Measurements from ENCODE around the gene SUB1. TPM values are rescaled to one million over a fixed set of nuclear protein-coding genes. Genes with fewer than 3 reads are reported as not detected.
"Not testable (repeated sequence)": the region's sequence is repeated elsewhere in the genome, so short reads cannot be mapped to it uniquely, and the experiment has no call there.

SUB1 gene
- total RNA-seq, 2 donors from 2014 or later, result 195 to 273 TPM

DNA sequence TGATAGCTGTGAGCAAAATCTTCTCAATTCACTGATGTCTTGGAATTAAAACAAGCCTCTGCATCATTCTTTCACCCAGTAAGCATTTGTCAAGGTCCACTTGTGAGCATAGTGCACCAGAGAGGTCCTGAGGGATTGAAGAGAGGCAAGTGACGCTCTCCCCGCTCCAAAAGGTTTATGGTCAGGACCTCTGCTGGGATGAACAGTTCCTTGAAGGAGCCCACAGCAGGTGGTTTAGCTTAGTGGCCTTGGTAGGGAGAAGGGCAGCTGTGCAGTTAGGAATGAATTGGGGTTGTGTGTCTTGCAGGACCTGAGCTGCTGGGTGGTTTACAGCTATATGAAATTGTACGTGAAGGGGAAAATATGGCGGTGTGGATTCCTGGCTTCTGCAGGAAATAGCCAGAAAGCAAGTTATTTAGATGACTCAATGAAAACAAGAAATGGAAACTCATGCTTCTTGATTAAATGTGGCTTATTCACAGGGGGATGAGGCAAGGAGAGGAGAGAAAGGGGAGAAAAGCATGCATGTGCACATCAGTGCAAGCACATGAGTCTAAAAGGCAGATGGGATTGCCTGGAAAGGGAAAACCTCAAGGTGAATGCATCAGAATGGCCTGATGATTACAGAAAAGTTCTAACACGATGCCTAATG is 42.0 kb downstream of the SUB1 start:
- Mint-ChIP-seq H3K36me3 (no peaks in the 10 kb centered on the region), H3K27ac (no peak overlapping the region), H3K4me1 (ENCODE audit: low read depth in 2 of 2) (no peaks in the 10 kb centered on the region), H3K9me3 (no peaks in the 10 kb centered on the region), H3K27me3 (no peaks in the 10 kb centered on the region), H3K4me3 (no peak overlapping the region)
- DNase-seq (ENCODE audit: low spot score), result no peak
- ATAC-seq, result no peak

DNA sequence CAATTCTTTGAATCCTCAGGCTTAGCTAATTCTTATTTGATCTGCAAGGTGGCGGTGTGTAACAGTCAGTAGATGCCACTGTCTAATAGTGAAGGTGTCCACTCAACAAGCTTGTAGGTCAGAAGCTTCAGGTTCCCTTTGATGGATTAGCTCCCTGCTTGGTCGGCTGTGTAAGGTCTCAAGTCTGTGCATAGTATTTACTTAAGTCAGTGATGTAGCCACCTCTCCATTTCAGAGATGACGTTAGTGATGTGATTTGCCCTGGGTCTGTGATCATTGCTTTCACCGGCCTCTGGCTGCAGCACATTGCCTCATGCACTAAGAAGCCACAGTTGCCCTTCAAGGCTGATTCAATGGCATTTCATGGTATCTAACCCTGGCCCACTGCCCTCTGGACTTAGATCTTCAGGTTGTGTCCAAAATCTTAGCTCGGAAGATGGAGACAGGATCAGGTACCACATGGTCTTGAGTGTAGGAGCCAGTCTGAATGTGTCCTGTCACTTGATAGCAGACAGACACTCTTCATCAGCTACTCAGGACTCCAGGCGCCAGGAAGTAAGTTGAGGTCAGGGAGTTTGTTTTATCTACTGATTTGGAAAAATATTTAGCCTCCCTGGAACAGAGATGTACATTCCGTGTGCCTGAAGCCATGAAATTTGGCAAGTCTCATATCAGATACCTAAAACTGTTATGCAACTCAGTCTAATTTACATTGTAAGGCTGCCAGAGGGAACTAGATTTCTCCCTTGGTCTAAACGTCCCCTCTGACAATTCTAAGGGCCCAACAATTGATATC is 42.9 kb downstream of the SUB1 start:
- ATAC-seq (no peak), DNase-seq (ENCODE audit: low spot score) (no peak)
- Mint-ChIP-seq H3K27ac (no peak overlapping the region), H3K9me3 (no peaks in the 10 kb centered on the region), H3K4me1 (ENCODE audit: low read depth in 2 of 2) (no peaks in the 10 kb centered on the region), H3K36me3 (no peaks in the 10 kb centered on the region), H3K4me3 (no peak overlapping the region), H3K27me3 (no peaks in the 10 kb centered on the region)

DNA sequence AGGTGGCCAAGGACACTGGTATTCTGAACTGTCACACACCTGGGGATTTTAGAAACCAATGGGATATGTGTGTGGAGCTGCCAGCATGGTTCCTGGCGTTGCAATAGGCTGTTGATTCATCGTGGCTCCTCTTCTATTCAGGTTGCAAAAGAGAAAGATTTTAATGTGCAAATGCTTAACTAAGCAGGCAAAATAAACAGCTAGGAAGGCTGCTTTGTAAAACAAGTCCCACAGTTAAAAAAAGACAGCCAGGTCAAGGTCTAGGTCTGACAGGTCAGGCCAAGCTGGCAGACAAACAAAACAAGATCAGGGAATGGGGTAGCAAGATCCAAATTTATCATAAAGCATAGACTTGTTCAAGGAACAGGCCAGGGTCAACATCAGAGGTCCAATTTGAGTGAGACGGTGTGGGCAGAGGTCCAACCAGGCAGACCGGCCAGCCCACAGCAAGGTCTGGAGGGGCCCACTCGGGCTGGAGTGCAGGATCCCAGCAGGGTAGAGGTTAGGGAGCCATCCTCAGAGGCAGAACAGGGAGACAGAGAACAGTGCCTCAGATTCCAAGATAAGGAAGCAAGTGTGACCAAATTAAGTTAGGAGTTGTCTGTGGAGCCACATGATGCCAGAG is 45.6 kb downstream of the SUB1 start:
- ATAC-seq (peak in 1 of 2 donors; percentile 8), DNase-seq (ENCODE audit: low spot score) (no peak)
- no peaks in the 10 kb centered on the region for H3K9me3 Mint-ChIP-seq
- H3K4me3 Mint-ChIP-seq, result no peak overlapping the region
- no peaks in the 10 kb centered on the region for H3K4me1 Mint-ChIP-seq (ENCODE audit: low read depth in 2 of 2)
- no peak overlapping the region for H3K27ac Mint-ChIP-seq
- no peaks in the 10 kb centered on the region for H3K27me3 Mint-ChIP-seq
- no peaks in the 10 kb centered on the region for H3K36me3 Mint-ChIP-seq

DNA sequence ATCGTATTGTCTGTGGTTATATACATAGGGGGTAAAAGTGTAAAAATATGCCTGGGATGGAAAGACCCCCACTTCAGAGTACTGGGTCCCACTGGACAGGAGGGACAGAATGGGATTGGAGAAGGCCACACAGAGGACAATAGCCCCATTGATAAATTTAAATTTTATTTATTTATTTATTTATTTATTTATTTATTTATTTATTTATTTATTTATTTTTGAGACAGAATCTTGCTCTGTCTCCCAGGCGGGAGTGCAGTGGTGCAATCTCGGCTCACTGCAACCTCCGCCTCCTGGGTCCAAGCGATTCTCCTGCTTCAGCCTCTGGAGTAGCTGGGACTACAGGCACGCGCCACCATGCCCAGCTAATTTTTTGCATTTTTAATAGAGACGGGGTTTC is 47.7 kb downstream of the SUB1 start:
- H3K36me3 Mint-ChIP-seq; DNase-seq (ENCODE audit: low spot score); H3K27me3 Mint-ChIP-seq; H3K9me3 Mint-ChIP-seq; H3K4me1 Mint-ChIP-seq (ENCODE audit: low read depth in 2 of 2); H3K27ac Mint-ChIP-seq; ATAC-seq; H3K4me3 Mint-ChIP-seq: not testable (repeated sequence)

DNA sequence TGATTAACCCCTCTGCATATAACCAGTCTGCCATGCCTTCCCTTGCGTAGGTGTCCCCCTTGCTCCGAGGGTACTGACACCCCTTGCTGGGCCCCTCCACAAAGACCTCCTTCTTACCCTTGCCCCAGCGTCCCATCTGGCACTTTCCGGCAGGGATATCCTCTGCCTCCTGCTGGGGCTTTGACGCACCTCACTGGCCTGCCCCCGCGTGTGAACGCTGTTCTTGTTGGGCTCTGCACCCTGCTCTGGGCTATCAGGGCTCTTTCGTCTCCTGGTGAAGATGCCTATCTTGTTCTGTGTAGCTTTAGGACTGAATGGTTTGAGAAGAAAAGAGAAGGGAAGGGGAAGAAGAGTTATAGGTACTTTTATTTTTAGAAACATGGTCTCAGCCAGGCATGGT is 53.0 kb downstream of the SUB1 start:
- no peaks in the 10 kb centered on the region for H3K9me3 Mint-ChIP-seq
- H3K4me1 Mint-ChIP-seq (ENCODE audit: low read depth in 2 of 2), result no peaks in the 10 kb centered on the region
- H3K27me3 Mint-ChIP-seq, result no peaks in the 10 kb centered on the region
- H3K27ac Mint-ChIP-seq, result no peak overlapping the region
- DNase-seq (ENCODE audit: low spot score) (no peak), ATAC-seq (no peak)
- H3K36me3 Mint-ChIP-seq, result no peaks in the 10 kb centered on the region
- H3K4me3 Mint-ChIP-seq, result no peak overlapping the region

DNA sequence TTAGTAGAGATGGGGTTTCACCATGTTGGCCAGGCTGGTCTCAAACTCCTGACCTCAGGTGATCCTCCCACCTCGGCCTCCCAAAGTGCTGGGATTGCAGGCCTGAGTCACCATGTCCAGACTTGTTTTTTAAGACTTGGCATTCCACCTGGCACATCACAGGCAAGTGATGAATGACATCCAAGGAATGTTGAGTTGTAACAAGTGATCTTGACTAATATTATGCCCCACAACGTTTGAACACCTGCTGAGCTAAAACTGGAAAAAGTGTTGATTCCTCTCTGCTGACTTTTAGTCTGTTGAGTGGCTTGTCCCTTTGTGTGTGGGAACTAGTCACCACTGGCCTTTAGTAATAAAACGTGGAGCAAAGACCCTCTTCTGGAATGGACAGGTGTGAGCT is 54.6 kb downstream of the SUB1 start:
- no peak overlapping the region for H3K4me3 Mint-ChIP-seq
- ATAC-seq, result no peak
- H3K36me3 Mint-ChIP-seq, result no peaks in the 10 kb centered on the region
- H3K9me3 Mint-ChIP-seq, result no peaks in the 10 kb centered on the region
- H3K4me1 Mint-ChIP-seq (ENCODE audit: low read depth in 2 of 2), result no peaks in the 10 kb centered on the region
- no peak for DNase-seq (ENCODE audit: low spot score)
- no peak overlapping the region for H3K27ac Mint-ChIP-seq
- H3K27me3 Mint-ChIP-seq, result no peaks in the 10 kb centered on the region

DNA sequence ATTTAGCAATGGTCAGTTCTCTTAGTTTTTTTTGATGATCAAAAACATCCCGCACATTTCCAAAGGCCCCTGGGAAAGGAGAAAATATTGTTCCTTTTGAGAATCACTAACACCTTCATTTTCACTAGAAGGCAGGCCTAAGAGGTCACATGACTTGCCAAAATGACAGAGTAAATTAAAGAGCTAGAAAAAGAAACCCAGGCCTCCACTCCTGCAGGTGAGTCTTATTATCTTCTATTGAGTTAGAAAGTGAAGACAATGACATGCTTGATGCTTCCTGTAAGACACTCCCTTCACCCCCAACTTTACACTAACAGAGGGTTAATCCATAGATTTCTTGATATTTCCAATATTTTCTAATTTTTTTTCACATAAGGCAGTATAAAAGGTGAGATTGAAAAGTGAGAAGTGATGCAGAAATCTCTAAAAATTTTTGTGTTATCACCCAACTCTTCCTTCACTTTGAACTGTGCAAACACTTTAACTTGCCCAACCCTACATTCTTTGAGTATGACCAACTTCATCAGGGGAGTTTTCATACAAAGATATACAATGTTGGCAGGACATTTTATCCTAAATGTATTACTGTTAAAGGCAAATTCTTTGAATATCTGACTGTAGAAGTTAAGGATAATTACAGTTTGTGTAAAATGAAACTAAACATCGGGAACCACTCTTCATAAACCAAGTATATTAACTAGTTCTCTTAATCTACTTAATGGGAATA is 57.1 kb downstream of the SUB1 start:
- Mint-ChIP-seq H3K9me3 (no peaks in the 10 kb centered on the region), H3K36me3 (no peaks in the 10 kb centered on the region), H3K27me3 (peaks cover 0 to 6% of the 10 kb centered on the region in 2 donors), H3K27ac (no peak overlapping the region), H3K4me3 (no peak overlapping the region), H3K4me1 (ENCODE audit: low read depth in 2 of 2) (no peaks in the 10 kb centered on the region)
- ATAC-seq (no peak), DNase-seq (ENCODE audit: low spot score) (no peak)

DNA sequence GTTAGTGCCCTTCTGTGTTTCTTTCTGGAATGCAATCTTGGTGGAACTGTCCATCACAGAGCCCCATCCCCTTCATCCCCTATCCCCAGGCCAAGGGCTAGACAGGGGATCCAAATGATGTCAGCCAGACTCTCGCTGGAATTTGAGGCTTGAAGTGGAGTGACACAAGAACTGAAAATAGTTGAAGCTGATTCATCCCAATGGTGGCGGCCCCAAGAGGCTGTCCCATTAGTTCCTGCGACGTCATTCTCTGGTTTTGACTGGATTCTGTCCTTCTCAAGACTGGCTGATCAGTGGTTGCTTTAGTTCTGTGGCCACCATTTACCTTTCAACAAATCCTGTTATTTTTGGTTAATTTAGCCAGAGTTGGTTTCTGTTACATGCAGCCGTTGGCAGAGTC is 59.9 kb downstream of the SUB1 start:
- Mint-ChIP-seq H3K27ac (no peak overlapping the region), H3K27me3 (peaks cover 0 to 6% of the 10 kb centered on the region in 2 donors), H3K9me3 (no peaks in the 10 kb centered on the region), H3K4me1 (ENCODE audit: low read depth in 2 of 2) (no peaks in the 10 kb centered on the region), H3K4me3 (no peak overlapping the region), H3K36me3 (no peaks in the 10 kb centered on the region)
- DNase-seq (ENCODE audit: low spot score), result no peak
- no peak for ATAC-seq

DNA sequence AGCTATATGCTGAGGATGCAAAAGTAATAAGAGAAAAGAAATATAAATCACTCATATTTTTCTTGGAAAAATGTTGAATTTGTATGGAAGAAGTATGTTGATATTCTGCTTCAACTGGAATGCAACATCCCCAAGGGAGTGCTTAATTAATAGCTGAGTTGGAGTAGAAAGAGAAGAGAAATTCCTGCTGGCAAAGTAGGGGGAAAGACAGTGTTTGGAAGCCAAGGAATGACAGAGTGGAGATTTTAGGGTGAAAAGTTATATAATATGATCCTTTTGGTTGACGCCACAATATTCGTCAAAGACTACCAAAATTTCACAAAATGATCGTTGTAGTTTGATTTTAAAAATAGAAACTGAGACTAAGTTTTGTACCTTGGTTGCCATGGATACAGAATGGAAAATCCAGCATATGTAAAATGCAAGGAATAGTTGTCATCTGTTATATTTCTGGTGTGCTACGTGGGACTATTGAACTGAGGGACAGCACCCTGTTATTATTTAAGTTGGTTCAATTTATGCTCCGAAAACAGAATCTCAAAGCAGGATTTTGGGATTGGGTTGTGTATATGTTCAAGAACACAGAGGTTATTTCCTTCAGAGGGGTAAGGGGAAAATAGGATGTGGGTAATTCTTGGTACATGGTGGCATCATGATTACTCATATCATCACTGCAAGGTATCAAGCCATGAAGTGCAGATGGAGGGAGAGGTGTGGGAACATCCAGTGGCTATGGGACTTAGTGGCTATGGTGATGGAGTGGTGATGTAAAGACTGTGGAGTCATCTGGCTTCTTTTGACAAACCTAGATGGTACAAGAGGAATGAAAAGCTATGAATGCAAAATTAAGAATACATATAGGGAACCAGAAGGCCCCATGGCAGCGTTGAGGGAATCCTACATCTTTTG is 61.0 kb downstream of the SUB1 start:
- no peaks in the 10 kb centered on the region for H3K9me3 Mint-ChIP-seq
- H3K27ac Mint-ChIP-seq, result no peak overlapping the region
- H3K27me3 Mint-ChIP-seq, result peaks cover 0 to 6% of the 10 kb centered on the region in 2 donors
- ATAC-seq, result peak in 1 of 2 donors; percentile 9
- no peak for DNase-seq (ENCODE audit: low spot score)
- no peaks in the 10 kb centered on the region for H3K36me3 Mint-ChIP-seq
- no peak overlapping the region for H3K4me3 Mint-ChIP-seq
- no peaks in the 10 kb centered on the region for H3K4me1 Mint-ChIP-seq (ENCODE audit: low read depth in 2 of 2)

DNA sequence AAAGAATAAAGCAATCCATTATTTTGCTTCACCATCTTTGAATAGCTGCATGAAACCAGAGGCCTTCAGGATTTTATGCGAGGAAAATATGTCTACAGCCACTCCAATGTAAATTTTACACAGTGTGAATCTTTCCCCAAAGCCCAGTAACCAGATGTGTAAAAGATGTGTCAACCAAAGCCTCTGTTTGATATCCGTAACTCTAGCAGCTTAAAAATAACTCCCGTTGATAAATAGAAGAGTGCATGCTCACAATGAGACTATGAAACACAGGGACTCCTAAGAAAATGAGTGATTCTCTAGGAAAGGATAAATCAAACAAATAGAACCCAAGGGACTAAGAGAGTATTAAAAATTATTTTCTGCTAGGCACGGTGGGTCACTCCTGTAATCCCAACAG is 65.7 kb downstream of the SUB1 start:
- ATAC-seq (no peak), DNase-seq (ENCODE audit: low spot score) (no peak)
- no peaks in the 10 kb centered on the region for H3K9me3 Mint-ChIP-seq
- H3K27ac Mint-ChIP-seq, result no peak overlapping the region
- H3K4me1 Mint-ChIP-seq (ENCODE audit: low read depth in 2 of 2), result no peaks in the 10 kb centered on the region
- H3K27me3 Mint-ChIP-seq, result peaks cover 2% of the 10 kb centered on the region in 2 donors
- peaks cover 6% of the 10 kb centered on the region for H3K36me3 Mint-ChIP-seq
- H3K4me3 Mint-ChIP-seq, result no peak overlapping the region

DNA sequence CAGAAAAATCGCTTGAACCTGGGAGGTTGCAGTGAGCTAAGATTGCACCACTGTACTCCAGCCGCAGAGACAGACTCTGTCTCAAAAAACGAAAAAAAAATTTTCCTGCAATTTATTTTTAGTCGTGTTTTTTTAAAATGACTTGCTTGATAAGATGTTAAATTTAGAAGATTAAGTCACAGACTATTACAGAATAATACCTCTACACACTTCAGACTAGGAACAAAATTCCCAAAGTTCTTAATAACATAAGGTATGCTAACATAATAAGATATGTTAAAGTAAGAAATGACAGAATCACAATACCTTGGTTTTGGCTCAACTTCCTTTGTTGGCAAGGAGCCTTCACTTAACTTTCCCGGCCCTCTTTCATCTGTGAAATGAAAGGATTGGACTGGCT is 66.3 kb downstream of the SUB1 start:
- DNase-seq (ENCODE audit: low spot score), result no peak
- no peaks in the 10 kb centered on the region for H3K9me3 Mint-ChIP-seq
- no peaks in the 10 kb centered on the region for H3K4me1 Mint-ChIP-seq (ENCODE audit: low read depth in 2 of 2)
- H3K27ac Mint-ChIP-seq, result no peak overlapping the region
- no peak overlapping the region for H3K4me3 Mint-ChIP-seq
- H3K36me3 Mint-ChIP-seq, result peaks cover 6% of the 10 kb centered on the region
- H3K27me3 Mint-ChIP-seq, result peaks cover 0 to 2% of the 10 kb centered on the region in 2 donors
- no peak for ATAC-seq

All from natural killer cell treated with Interleukin-12 subunit alpha and Interleukin-12 subunit beta and Interleukin-15 and Interleukin-18, amount 100 ng/mL, for 72 hours (primary cell).